ENCODE measurements around the gene BTBD2. TPM values are rescaled to one million over a fixed set of nuclear protein-coding genes. Genes with fewer than 3 reads are reported as not detected.
A peak's percentile ranks its signal among the peaks of the same experiment; 100 is the strongest.

Gene BTBD2
- total and polyA plus RNA-seq, 2 experiments from 2014 or later = 56.4 to 76.0 TPM

DNA sequence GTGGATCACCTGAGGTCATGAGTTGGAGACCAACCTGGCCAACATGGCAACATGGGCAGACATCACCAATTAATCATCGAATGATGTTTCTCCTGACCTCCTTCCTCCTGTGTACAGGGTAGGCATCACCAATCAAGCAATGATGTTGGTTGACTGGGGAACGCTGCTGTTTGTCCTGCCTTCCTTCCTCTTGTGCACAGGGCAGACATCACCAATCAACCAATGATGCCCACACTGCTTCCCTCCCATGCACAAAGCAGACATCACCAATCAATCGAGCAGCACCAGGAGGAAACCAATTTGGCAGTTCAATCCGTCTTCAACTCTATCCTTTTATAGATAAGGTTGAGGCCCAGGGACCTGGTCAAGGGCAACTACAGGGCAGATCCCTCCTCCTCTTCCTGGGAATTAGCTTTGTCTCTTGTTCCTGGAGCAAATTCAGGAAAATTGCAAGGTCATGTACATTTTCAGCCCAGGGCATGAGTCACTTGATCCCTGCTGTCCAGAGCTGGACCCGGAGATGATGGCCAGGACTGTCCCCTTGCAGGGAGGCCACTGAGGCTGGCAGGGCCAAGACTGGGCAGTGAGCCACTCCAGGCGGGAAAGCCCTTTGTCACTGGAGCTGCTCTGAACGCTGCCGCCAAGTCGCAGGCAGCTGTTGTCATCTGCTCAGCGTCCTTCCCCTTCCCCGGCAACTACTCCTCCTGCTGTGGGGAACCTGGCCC is 79.9 kb downstream of the BTBD2 start:
- no peak for DNase-seq (ENCODE audit: low spot score)
- H2AFZ ChIP-seq = no peak overlapping the region
- H3K79me2 ChIP-seq = no peaks in the 10 kb centered on the region
- H3K4me3 ChIP-seq = no peak overlapping the region
- H3K4me2 ChIP-seq = no peak overlapping the region
- H3K27ac ChIP-seq = peak overlapping the region; percentile 51
- 69% methylated on average over 11 of the region's 11 CpGs for WGBS (ENCODE audit: low lambda C conversion rate, missing lambda C conversion rate)
- peaks cover 10% of the 10 kb centered on the region for H3K4me1 ChIP-seq (ENCODE audit: insufficient read depth)
- no peaks in the 10 kb centered on the region for H3K27me3 ChIP-seq
- no peaks in the 10 kb centered on the region for H3K36me3 ChIP-seq (replicated peaks; ENCODE audit: insufficient read depth, low read depth)
- H4K20me1 ChIP-seq (ENCODE audit: insufficient read depth, poor library complexity, severe bottlenecking) = no peaks in the 10 kb centered on the region
- H3K9me2 ChIP-seq (replicated peaks; ENCODE audit: insufficient read depth) = no peaks in the 10 kb centered on the region
- no peaks in the 10 kb centered on the region for H3K9me3 ChIP-seq (ENCODE audit: low read depth)
- TF ChIP-seq, protein P1, sequence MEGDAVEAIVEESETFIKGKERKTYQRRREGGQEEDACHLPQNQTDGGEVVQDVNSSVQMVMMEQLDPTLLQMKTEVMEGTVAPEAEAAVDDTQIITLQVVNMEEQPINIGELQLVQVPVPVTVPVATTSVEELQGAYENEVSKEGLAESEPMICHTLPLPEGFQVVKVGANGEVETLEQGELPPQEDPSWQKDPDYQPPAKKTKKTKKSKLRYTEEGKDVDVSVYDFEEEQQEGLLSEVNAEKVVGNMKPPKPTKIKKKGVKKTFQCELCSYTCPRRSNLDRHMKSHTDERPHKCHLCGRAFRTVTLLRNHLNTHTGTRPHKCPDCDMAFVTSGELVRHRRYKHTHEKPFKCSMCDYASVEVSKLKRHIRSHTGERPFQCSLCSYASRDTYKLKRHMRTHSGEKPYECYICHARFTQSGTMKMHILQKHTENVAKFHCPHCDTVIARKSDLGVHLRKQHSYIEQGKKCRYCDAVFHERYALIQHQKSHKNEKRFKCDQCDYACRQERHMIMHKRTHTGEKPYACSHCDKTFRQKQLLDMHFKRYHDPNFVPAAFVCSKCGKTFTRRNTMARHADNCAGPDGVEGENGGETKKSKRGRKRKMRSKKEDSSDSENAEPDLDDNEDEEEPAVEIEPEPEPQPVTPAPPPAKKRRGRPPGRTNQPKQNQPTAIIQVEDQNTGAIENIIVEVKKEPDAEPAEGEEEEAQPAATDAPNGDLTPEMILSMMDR (IDR thresholded peaks at IDR 0.05; ENCODE audit: poor library complexity) = no peak
- no peak for TF ChIP-seq EZH2phosphoT487 (IDR thresholded peaks at IDR 0.05; ENCODE audit: low read depth, severe bottlenecking, unreplicated experiment)
- TF ChIP-seq EZH2 (IDR thresholded peaks at IDR 0.05; ENCODE audit: borderline replicate concordance) = no peak

Small RNAs within 50 kb of the gene (small RNA-seq; reads per million reads assigned to genes)
- not detected for gene AC007136.1

Other genes starting within 250 kb of the BTBD2 start
- 1.4 and 1.7 TPM in 2 replicates for gene ATP8B3, start 203.4 kb downstream of the BTBD2 start, total RNA-seq
- 2.4 and 3.1 TPM in 2 replicates for gene ATP8B3, start 203.4 kb downstream of the BTBD2 start, polyA plus RNA-seq
- gene REXO1, start 167.2 kb downstream of the BTBD2 start, total RNA-seq = 13.2 and 13.4 TPM in 2 replicates
- 22.8 and 26.2 TPM in 2 replicates for gene REXO1, start 167.2 kb downstream of the BTBD2 start, polyA plus RNA-seq
- gene KLF16, start 152.1 kb downstream of the BTBD2 start, total RNA-seq = 3.4 and 6.4 TPM in 2 replicates
- 14.3 and 16.0 TPM in 2 replicates for gene KLF16, start 152.1 kb downstream of the BTBD2 start, polyA plus RNA-seq
- gene ABHD17A, start 130.2 kb downstream of the BTBD2 start, total RNA-seq = 62.5 and 77.5 TPM in 2 replicates
- gene ABHD17A, start 130.2 kb downstream of the BTBD2 start, polyA plus RNA-seq = 99.7 and 102 TPM in 2 replicates
- gene ADAT3, start 110.3 kb downstream of the BTBD2 start, total RNA-seq = 2.4 and 5.3 TPM in 2 replicates
- 11.0 and 11.6 TPM in 2 replicates for gene ADAT3, start 110.3 kb downstream of the BTBD2 start, polyA plus RNA-seq
- gene SCAMP4, start 110.3 kb downstream of the BTBD2 start, total RNA-seq = 69.3 and 77.2 TPM in 2 replicates
- 89.8 and 103 TPM in 2 replicates for gene SCAMP4, start 110.3 kb downstream of the BTBD2 start, polyA plus RNA-seq
- 44.8 and 56.8 TPM in 2 replicates for gene CSNK1G2, start 74.5 kb downstream of the BTBD2 start, total RNA-seq
- gene CSNK1G2, start 74.5 kb downstream of the BTBD2 start, polyA plus RNA-seq = 82.5 and 82.7 TPM in 2 replicates
- gene MKNK2, start 35.5 kb upstream of the BTBD2 start, total RNA-seq = 90.4 and 98.2 TPM in 2 replicates
- 126 and 136 TPM in 2 replicates for gene MKNK2, start 35.5 kb upstream of the BTBD2 start, polyA plus RNA-seq
- 13.5 and 15.7 TPM in 2 replicates for gene MOB3A, start 80.6 kb upstream of the BTBD2 start, total RNA-seq
- gene MOB3A, start 80.6 kb upstream of the BTBD2 start, polyA plus RNA-seq = 25.1 and 27.7 TPM in 2 replicates
- 0.44 and 1.4 TPM in 2 replicates for gene IZUMO4, start 81.2 kb upstream of the BTBD2 start, total RNA-seq
- gene IZUMO4, start 81.2 kb upstream of the BTBD2 start, polyA plus RNA-seq = 2.8 and 4.0 TPM in 2 replicates
- 92.2 and 102 TPM in 2 replicates for gene AP3D1, start 135.9 kb upstream of the BTBD2 start, total RNA-seq
- gene AP3D1, start 135.9 kb upstream of the BTBD2 start, polyA plus RNA-seq = 108 and 109 TPM in 2 replicates
- gene DOT1L, start 148.2 kb upstream of the BTBD2 start, total RNA-seq = 6.9 and 9.5 TPM in 2 replicates
- 9.1 and 10.7 TPM in 2 replicates for gene DOT1L, start 148.2 kb upstream of the BTBD2 start, polyA plus RNA-seq
- 142 and 165 TPM in 2 replicates for gene PLEKHJ1, start 220.6 kb upstream of the BTBD2 start, total RNA-seq
- 190 and 207 TPM in 2 replicates for gene PLEKHJ1, start 220.6 kb upstream of the BTBD2 start, polyA plus RNA-seq
- 17.9 and 21.2 TPM in 2 replicates for gene SF3A2, start 221.1 kb upstream of the BTBD2 start, total RNA-seq
- 75.3 and 81.1 TPM in 2 replicates for gene SF3A2, start 221.1 kb upstream of the BTBD2 start, polyA plus RNA-seq
- gene AMH, start 233.6 kb upstream of the BTBD2 start, total RNA-seq = 3.9 and 8.2 TPM in 2 replicates
- gene AMH, start 233.6 kb upstream of the BTBD2 start, polyA plus RNA-seq = 20.9 and 22.3 TPM in 2 replicates
- 0.30 TPM in 1 of 2 replicates, not detected in the other for gene JSRP1, start 240.7 kb upstream of the BTBD2 start, total RNA-seq
- 0.91 and 0.93 TPM in 2 replicates for gene JSRP1, start 240.7 kb upstream of the BTBD2 start, polyA plus RNA-seq

Data from hepatocyte (in vitro differentiated cells).